CD4-positive, alpha-beta T cell treated with Interleukin-6 for 4 hours (primary cell): ENCODE data around the gene ZNF341.

Experiments
- DNase-seq: peaks from one replicate; pipeline ENCODE4 v3.0.0-alpha.2; 2020; ENCODE audit warnings: mixed read lengths

Gene ZNF341

GRCh38 chr20:33732166-33732970, 572 bp downstream of the ZNF341 start:
- DNase-seq = peak; percentile 86

DNA sequence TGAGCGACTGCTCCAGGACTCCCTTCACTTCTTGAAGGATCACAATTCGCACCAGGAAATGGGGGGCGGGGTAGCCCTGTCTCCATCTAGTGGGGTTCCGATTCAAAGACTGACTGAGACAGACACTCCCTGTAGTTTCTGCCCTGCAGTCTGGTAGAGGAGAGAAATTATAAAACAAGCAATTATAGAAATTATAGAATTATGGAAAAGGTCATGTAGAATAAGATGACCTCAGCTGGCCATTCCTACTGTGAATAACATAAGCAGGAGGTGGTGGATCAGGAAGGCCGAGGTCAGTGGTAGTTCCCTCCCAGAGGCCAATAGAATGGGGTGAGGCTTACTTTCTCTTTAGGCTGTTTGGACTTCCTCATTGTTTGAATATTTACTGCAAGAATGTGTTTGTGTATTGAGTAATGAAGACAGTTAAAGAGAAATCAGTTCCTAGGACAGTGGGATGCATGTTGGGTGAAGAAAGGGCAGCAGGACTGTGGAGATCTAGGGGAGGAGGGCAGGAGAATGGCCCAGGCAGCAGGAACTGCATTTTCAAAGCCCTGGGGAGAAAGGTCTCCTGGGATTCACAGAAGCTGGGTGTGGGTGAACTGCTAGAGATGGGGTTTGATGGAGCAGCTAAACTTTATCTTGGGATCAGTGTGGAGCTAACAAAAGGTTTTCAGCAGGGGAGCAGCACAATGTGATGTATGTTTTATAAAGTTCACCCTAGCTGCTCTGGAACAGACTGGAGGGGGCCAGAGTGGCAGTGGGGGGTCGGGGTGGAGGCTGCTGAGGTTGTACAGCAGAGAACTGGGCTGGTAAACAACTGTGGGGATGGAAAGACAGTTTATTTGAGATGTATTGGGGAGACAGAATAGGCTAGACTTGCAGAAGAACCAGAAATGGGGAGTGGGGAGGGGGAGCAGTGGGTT, 2.1 kb downstream of the ZNF341 start:
- DNase-seq = no peak

DNA sequence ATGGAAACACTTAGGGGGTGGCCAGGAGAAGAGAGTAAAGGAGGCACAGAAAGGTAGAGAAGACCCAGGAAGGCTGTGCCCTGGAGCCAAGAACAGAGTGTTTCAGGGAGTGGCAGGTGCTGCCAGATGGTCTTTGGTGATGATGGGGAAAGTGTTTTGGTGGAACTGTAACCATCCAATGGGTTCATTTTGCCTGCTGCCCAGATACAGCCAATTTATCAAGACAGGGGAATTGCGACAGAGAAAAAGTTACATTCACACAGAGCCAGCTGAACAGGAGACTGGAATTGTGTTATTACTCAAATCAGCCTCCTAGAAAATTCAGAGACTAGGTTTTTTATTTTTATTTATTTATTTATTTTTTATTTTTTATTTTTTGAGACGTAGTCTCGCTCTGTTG, 5.2 kb downstream of the ZNF341 start:
- DNase-seq = no peak

- no peak for DNase-seq
Observed at GRCh38 chr20:33739493-33739892, 7.7 kb downstream of the ZNF341 start.

- DNase-seq = no peak
Observed at GRCh38 chr20:33740189-33740588, 8.4 kb downstream of the ZNF341 start.

GRCh38 chr20:33744181-33744580, 12.4 kb downstream of the ZNF341 start:
- no peak for DNase-seq

- DNase-seq = no peak
Observed at GRCh38 chr20:33744773-33745385, 13.1 kb downstream of the ZNF341 start.

GRCh38 chr20:33746325-33746998, 14.7 kb downstream of the ZNF341 start:
- no peak for DNase-seq

- no peak for DNase-seq
Observed at GRCh38 chr20:33751775-33752174, 20.0 kb downstream of the ZNF341 start.

DNA sequence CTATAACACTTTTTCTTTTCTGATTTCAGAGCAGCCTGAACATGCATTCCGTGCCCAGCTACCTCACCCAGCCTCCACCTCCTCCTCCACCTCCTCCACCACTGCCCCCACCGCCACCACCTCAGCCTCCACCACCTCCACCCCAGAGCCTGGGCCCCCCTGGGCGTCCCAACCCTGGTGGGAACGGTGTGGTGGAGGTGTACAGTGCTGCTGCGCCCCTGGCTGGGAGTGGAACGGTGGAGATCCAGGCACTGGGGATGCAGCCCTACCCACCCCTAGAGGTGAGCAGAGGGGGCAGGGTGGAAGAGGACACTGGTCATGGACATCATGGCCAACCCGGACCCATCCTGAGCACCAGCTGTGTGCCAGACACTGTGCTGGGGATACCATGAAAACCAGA, 21.3 kb downstream of the ZNF341 start:
- no peak for DNase-seq

DNA sequence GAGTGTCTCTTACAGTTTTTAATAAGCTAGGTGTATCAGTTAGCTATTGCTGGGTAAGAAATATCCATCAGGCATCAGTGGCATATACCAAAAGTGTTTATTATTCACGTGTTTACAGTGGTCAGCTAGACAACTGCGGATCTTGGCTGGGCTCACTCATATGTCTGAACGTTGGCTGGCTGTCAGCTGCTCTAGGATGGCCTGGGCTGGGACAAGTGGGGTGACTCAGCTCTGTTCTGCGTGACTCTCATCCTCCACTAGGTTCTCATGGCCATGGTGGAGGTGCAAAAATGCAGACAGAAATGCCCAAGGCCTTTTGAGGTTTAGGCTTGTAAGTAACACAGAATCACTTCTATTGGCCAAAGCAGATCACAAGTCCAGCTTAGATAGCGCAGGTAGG, 22.0 kb downstream of the ZNF341 start:
- no peak for DNase-seq

GRCh38 chr20:33755936-33756490, 24.2 kb downstream of the ZNF341 start:
- DNase-seq = peak; percentile 19

DNA sequence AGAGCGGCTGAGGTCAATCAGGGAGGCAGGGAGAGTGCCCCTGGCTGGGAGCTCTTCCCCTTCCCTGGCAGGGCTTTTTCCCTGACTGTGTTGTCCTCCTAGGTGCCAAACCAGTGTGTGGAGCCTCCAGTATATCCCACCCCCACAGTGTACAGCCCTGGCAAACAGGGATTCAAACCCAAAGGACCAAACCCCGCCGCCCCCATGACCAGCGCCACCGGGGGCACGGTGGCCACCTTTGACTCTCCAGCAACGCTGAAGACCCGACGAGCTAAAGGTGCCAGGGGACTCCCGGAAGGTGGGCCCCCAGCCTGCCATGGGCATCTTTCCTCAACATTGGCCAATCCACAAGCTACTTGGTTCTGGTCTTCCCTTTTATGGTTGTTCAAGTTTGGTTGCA, 25.2 kb downstream of the ZNF341 start:
- no peak for DNase-seq

DNA sequence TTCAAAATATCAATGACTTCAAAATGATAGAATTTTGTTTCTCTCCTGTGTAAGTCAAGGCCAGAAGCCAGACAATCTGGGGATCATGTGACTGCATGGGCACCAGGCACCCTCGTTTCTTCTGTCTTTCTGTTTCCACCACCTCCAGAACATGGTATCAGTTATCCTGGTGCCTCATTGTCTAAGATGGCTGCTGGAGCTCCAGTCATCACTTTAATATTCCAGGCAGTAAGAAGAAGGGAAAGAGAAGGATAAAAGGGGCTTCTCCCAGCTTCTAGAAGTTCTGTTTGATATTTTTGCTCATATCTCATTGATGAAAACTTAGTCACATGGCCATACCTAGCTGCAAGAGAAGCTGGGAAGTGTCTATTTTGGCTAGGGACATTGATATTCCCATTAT, 25.7 kb downstream of the ZNF341 start:
- DNase-seq = no peak

DNA sequence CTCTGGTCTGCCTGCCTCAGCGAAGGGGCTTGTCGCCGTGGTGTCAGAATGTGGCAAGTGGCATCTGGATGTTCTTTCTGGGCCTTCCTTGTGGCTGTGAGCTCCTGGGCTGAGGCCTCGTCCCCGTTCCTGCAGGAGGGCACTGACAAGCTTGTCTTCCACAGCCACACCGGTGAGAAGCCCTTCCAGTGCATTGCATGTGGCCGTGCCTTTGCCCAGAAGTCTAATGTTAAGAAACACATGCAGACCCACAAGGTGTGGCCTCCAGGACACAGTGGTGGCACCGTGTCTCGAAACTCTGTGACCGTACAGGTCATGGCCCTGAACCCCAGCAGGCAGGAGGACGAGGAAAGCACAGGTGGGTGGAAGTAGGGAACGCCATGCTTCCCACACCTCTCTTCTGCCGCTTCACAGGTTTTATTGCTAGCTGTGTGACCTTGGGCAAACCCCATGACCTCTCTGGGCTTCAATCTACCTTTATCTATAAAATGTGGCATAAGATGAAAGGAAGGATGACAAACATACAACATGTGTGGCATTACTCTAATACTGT, 30.0 kb downstream of the ZNF341 start:
- DNase-seq = no peak

DNA sequence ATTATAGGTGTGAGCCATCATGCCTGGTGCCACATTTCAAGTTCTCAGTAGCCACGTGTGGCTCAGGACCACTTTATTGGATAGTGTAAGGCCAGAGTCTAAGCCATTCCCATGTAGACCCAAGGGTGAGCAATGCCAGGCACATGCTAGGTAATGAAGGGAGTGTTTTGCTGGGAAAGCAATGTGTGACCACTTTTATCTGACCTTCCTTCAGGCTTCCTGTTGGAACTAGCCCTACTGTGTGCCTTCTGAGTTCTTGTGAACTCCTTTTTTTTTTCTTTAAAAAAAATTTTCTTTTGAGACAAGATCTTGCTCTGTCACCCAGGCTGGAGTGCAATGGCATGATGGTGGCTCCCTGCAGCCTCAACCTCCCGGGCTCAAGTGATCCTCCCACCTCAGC, 33.3 kb downstream of the ZNF341 start:
- no peak for DNase-seq

- DNase-seq = no peak
Observed at GRCh38 chr20:33765592-33765991, 33.8 kb downstream of the ZNF341 start.

DNA sequence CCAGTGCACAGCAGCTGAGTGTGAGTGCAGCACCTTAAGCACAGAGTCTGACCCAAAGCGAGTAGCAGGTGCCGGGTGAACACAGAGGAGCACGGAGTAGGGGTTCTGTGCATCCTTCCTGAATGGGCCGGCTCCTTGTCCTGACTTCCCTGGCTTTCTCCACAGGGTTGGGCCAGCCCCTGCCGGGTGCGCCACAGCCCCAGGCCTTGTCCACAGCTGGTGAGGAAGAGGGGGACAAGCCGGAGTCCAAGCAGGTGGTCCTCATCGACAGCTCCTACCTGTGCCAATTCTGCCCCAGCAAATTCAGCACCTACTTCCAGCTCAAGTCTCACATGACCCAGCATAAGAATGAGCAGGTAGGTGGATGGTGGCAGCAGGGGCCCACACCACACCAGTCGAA, 34.9 kb downstream of the ZNF341 start:
- DNase-seq = no peak

- DNase-seq = no peak
Observed at GRCh38 chr20:33767777-33768138, 36.0 kb downstream of the ZNF341 start.

- no peak for DNase-seq
Observed at GRCh38 chr20:33769043-33769442, 37.2 kb downstream of the ZNF341 start.

DNA sequence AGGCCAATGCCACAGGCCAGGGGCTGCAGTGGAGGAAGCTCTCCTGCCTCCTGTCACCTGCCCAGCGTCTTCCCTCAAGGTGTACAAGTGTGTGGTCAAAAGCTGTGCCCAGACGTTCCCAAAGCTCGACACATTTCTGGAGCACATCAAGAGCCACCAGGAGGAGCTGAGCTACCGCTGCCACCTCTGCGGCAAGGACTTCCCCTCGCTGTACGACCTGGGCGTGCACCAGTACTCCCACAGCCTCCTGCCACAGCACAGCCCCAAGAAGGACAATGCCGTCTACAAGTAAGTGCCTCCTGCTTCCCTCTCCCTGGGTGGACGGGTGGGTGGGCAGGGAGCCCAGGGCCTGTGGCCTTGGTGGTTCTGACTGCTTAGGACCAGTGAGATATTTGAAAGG, 38.2 kb downstream of the ZNF341 start:
- no peak for DNase-seq

DNA sequence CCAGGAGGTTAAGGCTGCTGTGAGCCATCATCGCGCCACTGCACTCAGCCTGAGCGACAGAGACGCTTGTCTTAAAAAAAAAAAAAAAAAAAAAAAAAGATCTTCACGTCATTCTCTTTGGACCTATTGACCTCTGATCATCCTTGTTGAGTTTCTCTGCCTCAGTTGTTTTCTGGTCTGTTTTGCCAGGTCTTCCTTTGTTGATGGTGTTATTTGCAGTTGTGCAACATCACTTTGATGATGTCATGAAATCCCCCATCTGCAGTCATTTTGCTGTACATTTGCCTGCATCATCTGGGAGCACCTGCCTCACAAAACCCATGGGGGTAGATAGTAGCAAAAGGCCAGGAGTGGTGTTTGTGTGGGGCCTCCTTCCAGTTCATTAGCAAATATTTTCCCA, 40.1 kb downstream of the ZNF341 start:
- no peak for DNase-seq
